GM23248 (cell line): ENCODE results near the gene SIK2.

Experiments
- EZH2 ChIP-seq: fragments of 200-600 bp; sonication (generic); IDR thresholded peaks from 2 replicates; pipeline ENCODE4 v1.6.1; 2018; ENCODE audit warnings: antibody characterized with exemption, mild to moderate bottlenecking; ENCODE audit not compliant: insufficient read depth, poor library complexity, severe bottlenecking
- EZH2phosphoT487 ChIP-seq: fragments of 200-600 bp; sonication (generic); IDR thresholded peaks from 2 replicates; pipeline ENCODE4 v1.6.1; 2018; ENCODE audit warnings: antibody characterized with exemption, moderate library complexity, mild to moderate bottlenecking, low read depth; ENCODE audit not compliant: insufficient read depth

DNA sequence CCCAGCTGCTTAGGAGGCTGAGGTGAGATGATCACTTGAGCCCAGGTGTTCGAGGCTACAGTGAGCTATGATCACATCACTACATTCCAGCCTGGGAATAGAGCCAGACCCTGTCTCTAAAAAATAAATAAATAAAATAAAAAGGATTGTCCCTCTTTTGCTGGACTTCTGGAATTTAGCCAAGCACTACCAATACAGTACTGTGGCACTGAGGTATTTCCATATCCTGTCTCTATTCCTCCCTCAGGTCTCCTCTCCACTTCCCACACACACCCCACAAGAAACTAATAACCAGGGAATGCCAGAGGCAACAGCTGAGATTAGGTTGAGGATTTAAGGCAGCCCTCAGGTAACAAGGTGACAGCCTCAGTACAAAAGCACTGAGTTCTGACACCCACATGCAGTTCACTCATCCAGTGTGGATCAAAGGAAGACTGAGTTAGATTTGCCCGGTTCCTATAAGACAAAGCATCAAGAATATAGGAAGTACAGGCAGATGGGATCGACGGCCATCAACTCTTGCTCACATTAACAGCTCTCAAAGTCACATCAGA is 168.4 kb downstream of the SIK2 start:
- no peak for TF ChIP-seq EZH2
- TF ChIP-seq EZH2phosphoT487: no peak
